Parathyroid adenoma (tissue), 2 donors: ENCODE data around the gene SHF.

ENCODE experiments used
- H2AFZ ChIP-seq: fragments of 300-600 bp; sonication (generic); one replicate; pipeline ENCODE4 v1.7.0; 2017; ENCODE audit warnings: antibody characterized with exemption, mild to moderate bottlenecking
- H3K27ac ChIP-seq: fragments of 300-600 bp; sonication (generic); one replicate; pipeline ENCODE4 v1.7.0; 2017
- H3K27me3 ChIP-seq: fragments of 300-600 bp; sonication (generic); one replicate; pipeline ENCODE4 v1.7.0; 2017; ENCODE audit warnings: low read length; ENCODE audit not compliant: control insufficient read depth, insufficient read depth
- H3K36me3 ChIP-seq: fragments of 300-600 bp; sonication (generic); one replicate; pipeline ENCODE4 v1.7.0; 2017; ENCODE audit warnings: low read length; ENCODE audit not compliant: control insufficient read depth, insufficient read depth
- H3K4me1 ChIP-seq: fragments of 300-600 bp; sonication (generic); one replicate; pipeline ENCODE4 v1.7.0; 2017; ENCODE audit warnings: control low read depth
- H3K4me2 ChIP-seq: fragments of 300-600 bp; sonication (generic); one replicate; pipeline ENCODE4 v1.7.0; 2017; ENCODE audit warnings: low read length
- H3K4me3 ChIP-seq: fragments of 300-600 bp; sonication (generic); one replicate; pipeline ENCODE4 v1.7.0; 2017; ENCODE audit warnings: low read depth, low read length
- H3K79me2 ChIP-seq: fragments of 300-600 bp; sonication (generic); one replicate; pipeline ENCODE4 v1.7.0; 2017; ENCODE audit warnings: control low read depth
- H3K9ac ChIP-seq: fragments of 300-600 bp; sonication (generic); one replicate; pipeline ENCODE4 v1.7.0; 2017; ENCODE audit warnings: mild to moderate bottlenecking
- H3K9me3 ChIP-seq: fragments of 300-600 bp; sonication (generic); one replicate; pipeline ENCODE4 v1.7.0; 2017; ENCODE audit warnings: low read length; ENCODE audit not compliant: control insufficient read depth
- CTCF ChIP-seq: fragments of 300-600 bp; sonication (generic); IDR thresholded peaks from one replicate; pipeline ENCODE4 v1.7.0; 2017; ENCODE audit warnings: antibody characterized with exemption, mild to moderate bottlenecking
- donor health status: primary hyperparathyroidism.

SHF gene

GRCh38 chr15:45180648-45181436, 6.9 kb downstream of the SHF start:
- Histone ChIP-seq H3K27ac (no peak overlapping the region), H3K79me2 (no peaks in the 10 kb centered on the region), H2AFZ (no peak overlapping the region), H3K4me3 (no peak overlapping the region), H3K9ac (no peak overlapping the region), H3K4me1 (no peaks in the 10 kb centered on the region), H3K27me3 (no peaks in the 10 kb centered on the region), H3K4me2 (no peak overlapping the region), H3K9me3 (no peaks in the 10 kb centered on the region), H3K36me3 (no peaks in the 10 kb centered on the region)
- no peak for TF ChIP-seq CTCF

GRCh38 chr15:45180201-45180600, 7.6 kb downstream of the SHF start:
- no peak for TF ChIP-seq CTCF
- Histone ChIP-seq H3K27me3 (no peaks in the 10 kb centered on the region), H3K9ac (no peak overlapping the region), H3K9me3 (no peaks in the 10 kb centered on the region), H2AFZ (no peak overlapping the region), H3K4me3 (no peak overlapping the region), H3K79me2 (no peaks in the 10 kb centered on the region), H3K4me1 (no peaks in the 10 kb centered on the region), H3K36me3 (no peaks in the 10 kb centered on the region), H3K27ac (no peak overlapping the region), H3K4me2 (no peak overlapping the region)

GRCh38 chr15:45179221-45179985, 8.4 kb downstream of the SHF start:
- Histone ChIP-seq H3K4me3 (no peak overlapping the region), H3K79me2 (no peaks in the 10 kb centered on the region), H3K27me3 (no peaks in the 10 kb centered on the region), H2AFZ (no peak overlapping the region), H3K36me3 (no peaks in the 10 kb centered on the region), H3K4me2 (no peak overlapping the region), H3K9me3 (no peaks in the 10 kb centered on the region), H3K27ac (no peak overlapping the region), H3K9ac (no peak overlapping the region), H3K4me1 (no peaks in the 10 kb centered on the region)
- peak; percentile 27 for TF ChIP-seq CTCF

- Histone ChIP-seq H3K27me3 (no peaks in the 10 kb centered on the region), H3K36me3 (no peaks in the 10 kb centered on the region), H2AFZ (no peak overlapping the region), H3K9me3 (no peaks in the 10 kb centered on the region), H3K4me3 (no peak overlapping the region), H3K9ac (no peak overlapping the region), H3K79me2 (no peaks in the 10 kb centered on the region), H3K4me2 (no peak overlapping the region), H3K4me1 (no peaks in the 10 kb centered on the region), H3K27ac (no peak overlapping the region)
- no peak for TF ChIP-seq CTCF
Observed at GRCh38 chr15:45177285-45177684, 10.5 kb downstream of the SHF start.
